GM23248 (cell line): ENCODE measurements around the gene C1orf21.

Source experiments
- EZH2 ChIP-seq: fragments of 200-600 bp; sonication (generic); IDR thresholded peaks from 2 replicates; pipeline ENCODE4 v1.6.1; 2018; ENCODE audit warnings: antibody characterized with exemption, mild to moderate bottlenecking; ENCODE audit not compliant: insufficient read depth, poor library complexity, severe bottlenecking
- EZH2phosphoT487 ChIP-seq: fragments of 200-600 bp; sonication (generic); IDR thresholded peaks from 2 replicates; pipeline ENCODE4 v1.6.1; 2018; ENCODE audit warnings: antibody characterized with exemption, moderate library complexity, mild to moderate bottlenecking, low read depth; ENCODE audit not compliant: insufficient read depth

DNA sequence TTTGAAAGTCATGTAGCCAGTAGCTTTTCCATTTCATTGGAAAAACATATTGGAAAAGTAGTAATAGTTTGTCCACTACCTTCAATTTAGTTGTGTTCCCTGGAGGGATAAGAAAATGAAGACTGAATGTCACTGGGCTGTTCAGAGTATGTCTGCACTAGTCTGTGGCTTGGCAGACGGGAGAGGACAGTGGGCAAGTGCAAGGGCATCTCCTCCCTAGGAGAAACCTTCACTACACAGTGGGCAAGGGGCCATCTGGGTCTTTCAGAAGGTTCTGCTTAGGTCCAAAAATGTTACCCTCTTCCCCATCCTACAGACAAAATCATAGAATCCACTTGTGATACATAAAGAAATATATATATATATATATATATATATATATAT lies 118.1 kb downstream of the C1orf21 start:
- TF ChIP-seq EZH2 (no peak), EZH2phosphoT487 (no peak)
